SU-DHL-6 (cell line): ENCODE data around the gene GRIN2D.

Source experiments
- H2AFZ ChIP-seq: fragments of 200-600 bp; sonication (generic); 2 replicates; pipeline ENCODE4 v1.6.1; 2014; ENCODE audit warnings: low read depth, mild to moderate bottlenecking, moderate library complexity, mixed read lengths, antibody characterized with exemption, low read length; ENCODE audit not compliant: severe bottlenecking
- H3F3A ChIP-seq: fragments of 200-600 bp; shearing (Covaris generic); 2 replicates; pipeline ENCODE4 v1.6.0; 2016; ENCODE audit warnings: antibody characterized with exemption, mild to moderate bottlenecking; ENCODE audit not compliant: insufficient read depth
- H3K27ac ChIP-seq: fragments of 200-600 bp; sonication (generic); 2 replicates; pipeline ENCODE4 v1.5.1; 2016; ENCODE audit warnings: low read depth, mild to moderate bottlenecking, low read length, moderate library complexity, mixed read lengths
- H3K27me3 ChIP-seq: fragments of 200-600 bp; sonication (generic), shearing (Covaris generic); 2 replicates; pipeline ENCODE4 v1.6.0; 2014; ENCODE audit warnings: mild to moderate bottlenecking, low read length
- H3K36me3 ChIP-seq: fragments of 200-600 bp; sonication (generic); 2 replicates; pipeline ENCODE4 v1.6.1; 2014; ENCODE audit warnings: mild to moderate bottlenecking, low read length, mixed read lengths
- H3K4me2 ChIP-seq: fragments of 300-600, 200-600 bp; shearing (Covaris generic), sonication (generic); 2 replicates; pipeline ENCODE4 v1.6.0; 2014; ENCODE audit warnings: low read length, low read depth, mild to moderate bottlenecking; ENCODE audit not compliant: poor library complexity, severe bottlenecking
- H3K4me3 ChIP-seq: fragments of 200-600 bp; sonication (generic); 2 replicates; pipeline ENCODE4 v1.5.1; 2014; ENCODE audit warnings: antibody characterized with exemption, low read length, mild to moderate bottlenecking, mixed read lengths; ENCODE audit not compliant: insufficient read depth, poor library complexity, severe bottlenecking
- H3K79me2 ChIP-seq: fragments of 200-600 bp; sonication (generic); 2 replicates; pipeline ENCODE4 v1.6.1; 2014; ENCODE audit warnings: mild to moderate bottlenecking, low read length, moderate library complexity; ENCODE audit not compliant: insufficient read depth
- H3K9ac ChIP-seq: fragments of 200-600 bp; sonication (generic); 2 replicates; pipeline ENCODE4 v1.7.0; 2014; ENCODE audit warnings: mild to moderate bottlenecking, low read length
- H3K9me2 ChIP-seq: fragments of 200-600 bp; sonication (generic); replicated peaks from 2 replicates; pipeline ENCODE4 v1.6.1; 2014; ENCODE audit warnings: low read length; ENCODE audit not compliant: insufficient read depth
- H3K9me3 ChIP-seq: fragments of 200-600 bp; sonication (generic); 2 replicates; pipeline ENCODE4 v1.6.1; 2014; ENCODE audit warnings: low read length, mixed read lengths; ENCODE audit not compliant: insufficient read depth
- H4K20me1 ChIP-seq: fragments of 200-600 bp; sonication (generic); 2 replicates; pipeline ENCODE4 v1.6.1; 2014; ENCODE audit warnings: low read depth, mild to moderate bottlenecking, antibody characterized with exemption, low read length, moderate library complexity, mixed read lengths
- CTCF ChIP-seq: fragments of 200-600 bp; sonication (generic); IDR thresholded peaks from one replicate; pipeline ENCODE4 v1.5.1; 2017; ENCODE audit warnings: antibody characterized with exemption, mild to moderate bottlenecking, low read length, moderate library complexity; ENCODE audit not compliant: insufficient read depth, poor library complexity, severe bottlenecking
- EZH2phosphoT487 ChIP-seq: fragments of 200-600 bp; sonication (generic), shearing (Covaris generic); conservative IDR thresholded peaks from 2 replicates; pipeline ENCODE4 v1.6.1; 2018; ENCODE audit warnings: mild to moderate bottlenecking, antibody characterized with exemption, low read length, moderate library complexity, mixed read lengths

GRIN2D gene

GRCh38 chr19:48424694-48425219, 31.3 kb downstream of the GRIN2D start:
- Histone ChIP-seq H3K9me3 (no peaks in the 10 kb centered on the region), H3K79me2 (no peaks in the 10 kb centered on the region), H3K36me3 (no peaks in the 10 kb centered on the region), H4K20me1 (no peaks in the 10 kb centered on the region), H3K4me3 (no peak overlapping the region), H3K27ac (no peak overlapping the region), H3F3A (no peaks in the 10 kb centered on the region), H3K4me2 (no peak overlapping the region), H3K9ac (no peak overlapping the region), H2AFZ (no peak overlapping the region), H3K27me3 (no peaks in the 10 kb centered on the region), H3K9me2 (no peaks in the 10 kb centered on the region)
- TF ChIP-seq EZH2phosphoT487 (no peak), CTCF (no peak)

- Histone ChIP-seq H2AFZ (no peak overlapping the region), H3K27ac (no peak overlapping the region), H3K9me3 (no peaks in the 10 kb centered on the region), H3K9me2 (no peaks in the 10 kb centered on the region), H3K9ac (no peak overlapping the region), H3K4me3 (no peak overlapping the region), H4K20me1 (no peaks in the 10 kb centered on the region), H3F3A (no peaks in the 10 kb centered on the region), H3K27me3 (no peaks in the 10 kb centered on the region), H3K36me3 (no peaks in the 10 kb centered on the region), H3K79me2 (no peaks in the 10 kb centered on the region), H3K4me2 (no peak overlapping the region)
- TF ChIP-seq CTCF (no peak), EZH2phosphoT487 (no peak)
Measured at GRCh38 chr19:48428670-48429069, 35.2 kb downstream of the GRIN2D start.

GRCh38 chr19:48433337-48433736, 39.9 kb downstream of the GRIN2D start:
- H3K27ac ChIP-seq: no peak overlapping the region
- no peak for TF ChIP-seq EZH2phosphoT487
- TF ChIP-seq CTCF: no peak

More at GRCh38 chr19:48433337-48433736, 39.9 kb downstream of the GRIN2D start:
- Histone ChIP-seq H4K20me1 (no peaks in the 10 kb centered on the region), H3K9ac (no peak overlapping the region), H3F3A (no peaks in the 10 kb centered on the region), H2AFZ (no peak overlapping the region), H3K9me2 (no peaks in the 10 kb centered on the region), H3K79me2 (no peaks in the 10 kb centered on the region), H3K36me3 (no peaks in the 10 kb centered on the region), H3K4me3 (no peak overlapping the region), H3K27me3 (no peaks in the 10 kb centered on the region), H3K9me3 (no peaks in the 10 kb centered on the region), H3K4me2 (no peak overlapping the region)
